GM13976 (cell line): ENCODE results near the gene SH3BGR.
"Not testable (repeated sequence)": the region's sequence is repeated elsewhere in the genome, so short reads cannot be mapped to it uniquely, and the experiment has no call there.

Experiments
- DNase-seq: peaks from one replicate; pipeline ENCODE4 v3.0.0; 2012; ENCODE audit warnings: low spot score
- in situ Hi-C: fragments of 300-500 bp; cut with MboI; formaldehyde crosslinking; loops from one replicate; pipeline ENCODE4 v1.12.0; 2022; ENCODE audit warnings: low sequenced_read_pairs, mixed read lengths, inconsistent platforms; ENCODE audit not compliant: unreplicated experiment
- TF ChIP-seq, protein P1 (sequence below): IDR thresholded peaks from 2 replicates; pipeline ENCODE4 v1.5.1; 2012; ENCODE audit warnings: borderline replicate concordance, mild to moderate bottlenecking; ENCODE audit not compliant: insufficient read depth; ENCODE audit errors: extremely low read depth, missing control alignments, control extremely low read depth

Gene SH3BGR

DNA sequence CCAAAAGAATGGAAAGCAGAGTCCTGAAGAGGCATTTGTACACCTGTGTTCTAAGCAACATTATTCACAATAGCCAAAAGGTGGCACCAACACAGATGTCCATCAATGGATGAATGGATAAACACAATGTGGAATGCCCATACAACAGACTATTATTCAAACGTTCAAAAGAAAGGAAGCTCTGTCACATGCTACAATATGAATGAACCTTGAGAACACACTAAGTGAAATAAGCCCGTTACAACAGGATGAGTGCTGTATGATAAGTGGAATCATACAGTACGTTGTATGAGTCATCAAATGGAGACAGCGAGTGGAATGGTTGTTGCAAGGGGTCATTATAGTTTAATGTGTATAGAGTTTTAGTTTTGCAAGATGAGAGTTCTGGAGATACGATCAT is 80.1 kb downstream of the SH3BGR start:
- in situ Hi-C loops = no loop called here
- DNase-seq = no peak

DNA sequence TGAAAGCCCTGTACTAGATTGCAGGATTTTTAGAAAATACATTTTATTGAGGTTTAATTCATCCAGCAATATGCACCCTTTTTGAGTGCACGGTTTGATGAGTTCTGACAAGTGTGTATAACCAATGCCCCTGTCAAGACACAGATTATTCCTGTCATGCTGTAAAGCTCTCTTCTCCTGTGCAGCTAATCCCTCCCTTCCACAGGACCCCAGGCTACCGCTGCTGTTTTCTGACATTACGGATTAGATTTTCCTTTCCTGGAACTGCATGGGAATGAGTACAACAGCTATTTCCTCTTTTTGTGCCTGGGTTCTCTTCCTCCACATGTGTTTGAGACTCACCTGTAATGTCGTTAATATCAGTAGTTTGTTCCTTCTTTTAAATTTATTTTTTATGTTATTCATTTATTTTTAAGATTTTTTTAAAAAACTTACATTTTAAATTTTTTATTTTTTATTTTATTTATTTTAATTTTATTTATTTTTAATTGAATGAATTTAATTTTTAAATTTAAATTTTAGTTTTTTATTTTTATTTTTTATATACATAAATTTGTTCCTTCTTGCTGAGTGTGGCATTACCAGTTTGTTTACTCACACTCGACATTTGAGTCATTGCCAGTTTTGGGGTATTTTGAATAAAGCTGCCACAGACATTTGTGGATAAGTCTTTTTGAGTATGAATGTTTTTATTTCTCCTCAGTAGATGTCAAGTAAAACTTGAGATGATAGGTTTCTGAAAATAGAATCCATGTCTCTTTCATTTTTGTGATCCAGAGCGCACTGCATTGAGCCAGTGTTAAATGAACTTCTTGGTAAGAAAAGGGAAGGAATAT is 82.0 kb downstream of the SH3BGR start:
- no peak for DNase-seq
- TF ChIP-seq, protein P1, sequence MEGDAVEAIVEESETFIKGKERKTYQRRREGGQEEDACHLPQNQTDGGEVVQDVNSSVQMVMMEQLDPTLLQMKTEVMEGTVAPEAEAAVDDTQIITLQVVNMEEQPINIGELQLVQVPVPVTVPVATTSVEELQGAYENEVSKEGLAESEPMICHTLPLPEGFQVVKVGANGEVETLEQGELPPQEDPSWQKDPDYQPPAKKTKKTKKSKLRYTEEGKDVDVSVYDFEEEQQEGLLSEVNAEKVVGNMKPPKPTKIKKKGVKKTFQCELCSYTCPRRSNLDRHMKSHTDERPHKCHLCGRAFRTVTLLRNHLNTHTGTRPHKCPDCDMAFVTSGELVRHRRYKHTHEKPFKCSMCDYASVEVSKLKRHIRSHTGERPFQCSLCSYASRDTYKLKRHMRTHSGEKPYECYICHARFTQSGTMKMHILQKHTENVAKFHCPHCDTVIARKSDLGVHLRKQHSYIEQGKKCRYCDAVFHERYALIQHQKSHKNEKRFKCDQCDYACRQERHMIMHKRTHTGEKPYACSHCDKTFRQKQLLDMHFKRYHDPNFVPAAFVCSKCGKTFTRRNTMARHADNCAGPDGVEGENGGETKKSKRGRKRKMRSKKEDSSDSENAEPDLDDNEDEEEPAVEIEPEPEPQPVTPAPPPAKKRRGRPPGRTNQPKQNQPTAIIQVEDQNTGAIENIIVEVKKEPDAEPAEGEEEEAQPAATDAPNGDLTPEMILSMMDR = no peak
- in situ Hi-C loops = no loop called here

More for the DNA sequence above, 80.1 kb downstream of the SH3BGR start:
- TF ChIP-seq, protein P1 = no peak

DNA sequence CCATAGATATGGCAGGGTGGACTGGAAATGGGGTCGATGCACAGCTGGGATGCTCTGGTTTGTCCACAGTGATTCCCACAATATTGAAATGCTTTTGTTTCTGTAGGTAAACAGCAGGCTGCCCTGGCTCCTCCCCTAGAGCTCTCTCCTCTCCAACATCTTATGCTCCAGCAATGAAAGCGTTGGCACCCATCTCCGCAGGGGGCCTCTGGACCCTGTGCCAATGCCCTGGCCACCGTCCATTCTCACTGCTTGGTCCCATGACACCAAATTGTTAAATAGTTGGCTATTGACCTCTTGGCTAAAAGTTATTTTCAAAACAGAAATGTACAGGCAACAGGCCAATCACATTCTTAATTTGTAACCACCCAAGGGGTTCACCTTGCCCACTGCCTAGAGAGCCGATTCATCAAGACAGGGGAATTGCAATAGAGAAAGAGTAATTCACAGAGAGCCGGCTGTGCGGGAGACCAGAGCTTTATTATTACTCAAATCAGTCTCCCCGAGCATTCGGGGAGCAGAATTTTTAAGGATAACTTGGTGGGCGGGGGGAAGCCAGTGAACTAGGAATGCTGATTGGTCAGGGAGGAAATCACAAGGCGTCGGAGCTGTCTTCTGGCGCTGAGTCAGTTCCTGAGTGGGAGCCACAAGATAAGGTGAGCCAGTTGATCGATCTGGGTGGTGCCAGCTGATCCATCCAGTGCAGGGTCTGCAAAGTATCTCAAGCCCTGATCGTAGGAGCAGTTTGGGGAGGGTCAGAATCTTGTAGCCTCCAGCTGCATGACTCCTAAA is 84.1 kb downstream of the SH3BGR start:
- no peak for DNase-seq
- in situ Hi-C loops = no loop called here
- TF ChIP-seq, protein P1 = no peak

DNA sequence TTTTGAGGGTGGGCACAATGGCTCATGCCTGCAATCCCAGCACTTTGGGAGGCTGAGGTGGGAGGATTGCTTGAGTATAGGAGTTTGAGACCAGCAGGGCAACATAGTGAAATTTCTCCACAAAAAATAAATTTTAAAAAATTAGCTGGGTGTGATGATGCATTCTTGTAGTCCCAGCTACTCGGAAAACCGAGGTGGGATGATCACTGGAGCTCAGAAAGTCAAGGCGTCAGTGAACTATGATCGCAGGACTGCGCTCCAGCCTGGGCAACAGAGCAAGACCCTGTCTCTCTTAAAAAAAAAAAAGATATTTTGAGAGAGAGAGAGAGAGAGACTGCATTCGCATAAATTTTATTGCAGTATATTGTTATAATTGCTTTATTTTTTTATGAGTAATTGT is 85.1 kb downstream of the SH3BGR start:
- in situ Hi-C loops = no loop called here
- TF ChIP-seq, protein P1 = no peak

DNA sequence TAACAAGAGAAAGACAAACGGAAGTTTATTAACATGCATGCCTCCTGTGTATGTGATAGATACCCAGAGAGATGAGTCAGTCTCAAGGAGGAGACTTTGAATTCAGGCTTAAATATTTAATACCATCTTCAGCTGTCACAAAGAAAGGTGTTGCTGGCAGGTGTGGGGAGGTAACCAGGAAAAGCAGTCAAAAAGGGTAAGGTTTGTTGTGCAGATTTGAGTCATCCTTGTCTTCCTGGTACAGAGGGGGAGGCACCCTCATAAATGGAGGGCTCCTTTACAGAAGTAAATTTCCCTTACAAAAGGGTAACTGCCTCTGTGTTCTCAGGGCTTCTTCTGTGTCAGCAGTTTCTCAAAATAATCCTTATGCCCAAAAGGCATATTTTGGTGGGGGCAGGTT is 85.8 kb downstream of the SH3BGR start:
- TF ChIP-seq, protein P1 = no peak
- in situ Hi-C loops = no loop called here
- no peak for DNase-seq

More for the DNA sequence above, 85.1 kb downstream of the SH3BGR start:
- DNase-seq = no peak

DNA sequence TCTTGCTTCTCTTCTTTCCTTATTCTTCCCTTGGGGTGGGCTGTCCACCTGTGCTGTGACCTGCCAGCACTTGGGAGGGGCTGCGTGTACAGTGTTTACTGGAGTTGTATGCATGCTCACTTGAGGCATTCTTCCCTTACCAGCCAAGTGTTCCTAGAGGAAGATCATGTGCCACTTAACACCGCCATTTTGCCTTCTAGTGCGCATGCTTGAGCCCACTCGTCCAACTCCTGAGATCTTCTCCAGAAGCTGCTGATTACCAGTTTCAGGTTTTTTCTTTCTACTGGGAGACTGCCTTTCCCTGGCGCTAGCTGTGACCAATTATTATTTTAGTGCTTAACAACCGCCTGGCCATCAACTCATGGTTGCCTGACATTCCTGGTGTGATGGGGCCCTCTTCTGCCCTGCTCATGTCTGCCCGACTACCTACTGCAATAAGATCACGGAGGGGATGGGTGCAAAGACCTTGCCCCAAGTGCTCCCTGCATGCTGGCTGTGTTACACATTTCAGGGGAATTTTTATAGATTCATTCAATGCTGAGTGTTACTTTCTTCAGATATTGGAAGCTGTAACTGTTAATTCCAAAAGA is 86.8 kb downstream of the SH3BGR start:
- no peak for DNase-seq
- TF ChIP-seq, protein P1 = no peak
- in situ Hi-C loops = no loop called here

DNA sequence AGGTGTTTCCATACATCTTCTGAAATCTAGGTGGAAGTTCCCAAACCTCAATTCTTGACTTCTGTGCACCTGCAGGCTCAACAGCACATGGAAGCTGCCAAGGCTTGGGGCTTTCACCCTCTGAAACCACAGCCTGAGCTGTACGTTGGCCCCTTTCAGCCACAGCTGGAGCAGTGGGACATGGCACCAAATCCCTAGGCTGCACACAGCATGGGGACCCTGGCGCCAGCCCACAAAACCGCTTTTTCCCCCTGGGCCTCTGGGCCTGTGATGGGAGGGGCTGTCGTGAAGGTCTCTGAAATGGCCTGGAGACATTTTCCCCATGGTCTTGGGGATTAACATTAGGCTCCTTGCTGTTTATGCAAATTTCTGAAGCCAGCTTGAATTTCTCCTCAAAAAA is 88.6 kb downstream of the SH3BGR start:
- DNase-seq, in situ Hi-C loops: not testable (repeated sequence)
